HG02571 (cell line): ENCODE results near the gene ANKRD23.
A peak's percentile ranks its signal among the peaks of the same experiment; 100 is the strongest.
"Not testable (repeated sequence)": the region's sequence is repeated elsewhere in the genome, so short reads cannot be mapped to it uniquely, and the experiment has no call there.

Experiments
- ATAC-seq: cut with Tn5 transposase; IDR thresholded peaks from one replicate; pipeline ENCODE4 v1.9.1; 2021; ENCODE audit warnings: mild to moderate bottlenecking, moderate library complexity; ENCODE audit not compliant: unreplicated experiment

Gene ANKRD23

GRCh38 chr2:96801005-96801785 lies 42.6 kb downstream of the ANKRD23 start:
- peak; percentile 75 for ATAC-seq

DNA sequence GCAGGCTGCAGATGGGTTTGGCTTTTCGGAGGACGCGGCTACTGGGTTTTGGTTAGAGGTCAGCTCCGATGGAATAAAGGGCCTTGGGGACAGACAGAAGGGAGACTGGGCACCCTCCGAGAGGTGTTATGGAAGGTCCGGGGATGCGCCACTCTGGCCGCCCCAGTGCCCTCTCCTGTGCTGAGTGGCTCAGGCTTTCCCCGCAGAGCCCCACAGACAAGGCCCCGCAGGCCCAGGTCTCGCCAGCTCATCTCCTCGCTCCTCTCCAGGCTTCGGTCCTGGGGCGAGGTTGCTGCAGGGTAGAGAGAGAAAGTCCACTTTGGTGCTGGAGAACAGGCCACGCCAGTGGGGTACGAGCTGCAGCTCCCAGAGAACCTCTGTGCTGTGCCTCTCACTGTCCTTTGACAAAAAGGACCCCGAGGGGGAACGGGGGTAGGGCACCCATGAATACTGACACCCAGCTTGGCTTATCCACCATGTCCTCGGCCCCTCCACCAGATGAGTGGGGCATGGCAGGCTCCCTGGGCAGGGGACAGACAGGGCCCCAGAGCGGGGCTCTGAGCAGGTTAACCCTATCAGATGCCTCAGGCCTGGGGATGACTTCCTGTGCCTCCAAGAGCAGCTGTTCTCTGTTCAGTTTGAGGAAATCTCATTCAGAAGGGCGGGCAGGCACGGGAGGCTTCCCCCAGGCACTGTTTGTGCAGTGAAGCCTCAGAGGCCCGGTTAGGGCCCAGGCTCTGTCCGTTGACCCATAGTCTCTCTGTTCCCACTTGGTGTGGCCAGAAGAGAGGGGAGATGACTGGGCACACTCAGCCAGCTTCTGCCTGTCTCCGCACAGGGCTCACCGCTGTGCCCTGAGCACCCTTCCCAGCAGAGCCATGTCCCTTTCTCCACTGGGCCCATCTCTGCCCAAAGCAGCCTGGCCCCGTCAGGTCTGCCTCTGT lies 43.5 kb downstream of the ANKRD23 start:
- peak; percentile 8 for ATAC-seq

- no peak for ATAC-seq
These were observed 44.2 kb downstream of the ANKRD23 start for GRCh38 chr2:96799623-96799935.

DNA sequence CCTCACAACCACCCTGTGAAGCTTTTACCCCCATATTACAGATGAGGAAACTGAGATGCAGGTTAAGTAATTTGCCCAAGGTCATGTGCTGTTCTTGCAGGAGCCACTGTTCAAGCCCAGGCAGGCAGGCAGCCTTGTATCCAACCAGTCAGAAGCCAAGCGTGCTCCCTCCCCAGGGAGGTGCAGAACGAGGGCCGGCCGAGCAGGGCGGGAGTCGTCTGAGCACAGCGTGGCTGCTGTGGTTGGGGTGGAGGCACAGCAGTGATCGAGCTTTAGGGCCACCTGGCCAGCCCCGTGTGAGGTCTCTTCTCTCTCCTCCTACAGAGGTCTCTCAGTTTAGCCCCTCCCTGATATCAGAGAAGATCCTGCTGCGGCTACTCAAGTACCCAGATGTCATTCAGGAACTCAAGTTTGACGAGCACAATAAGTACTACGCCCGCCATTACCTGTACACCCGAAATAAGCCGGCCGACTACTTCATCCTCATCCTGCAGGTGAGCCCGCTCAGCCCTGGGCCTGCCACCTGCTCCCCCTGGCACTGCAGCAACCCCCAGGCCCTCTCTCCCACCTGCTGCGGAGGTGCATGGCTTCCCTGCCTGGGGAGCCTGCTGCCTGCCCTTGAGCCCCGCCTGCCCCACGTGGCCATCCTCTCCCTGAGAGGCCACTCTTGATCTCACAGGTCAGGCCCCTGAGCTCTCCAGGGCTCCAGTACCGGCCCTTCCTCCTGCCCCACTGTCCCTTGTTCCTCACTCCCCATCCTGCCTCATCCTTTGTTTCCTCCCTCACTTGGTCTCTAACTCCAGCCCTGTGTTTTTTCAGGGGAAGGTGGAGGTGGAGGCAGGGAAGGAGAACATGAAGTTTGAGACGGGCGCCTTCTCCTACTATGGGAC lies 44.8 kb downstream of the ANKRD23 start:
- no peak for ATAC-seq

DNA sequence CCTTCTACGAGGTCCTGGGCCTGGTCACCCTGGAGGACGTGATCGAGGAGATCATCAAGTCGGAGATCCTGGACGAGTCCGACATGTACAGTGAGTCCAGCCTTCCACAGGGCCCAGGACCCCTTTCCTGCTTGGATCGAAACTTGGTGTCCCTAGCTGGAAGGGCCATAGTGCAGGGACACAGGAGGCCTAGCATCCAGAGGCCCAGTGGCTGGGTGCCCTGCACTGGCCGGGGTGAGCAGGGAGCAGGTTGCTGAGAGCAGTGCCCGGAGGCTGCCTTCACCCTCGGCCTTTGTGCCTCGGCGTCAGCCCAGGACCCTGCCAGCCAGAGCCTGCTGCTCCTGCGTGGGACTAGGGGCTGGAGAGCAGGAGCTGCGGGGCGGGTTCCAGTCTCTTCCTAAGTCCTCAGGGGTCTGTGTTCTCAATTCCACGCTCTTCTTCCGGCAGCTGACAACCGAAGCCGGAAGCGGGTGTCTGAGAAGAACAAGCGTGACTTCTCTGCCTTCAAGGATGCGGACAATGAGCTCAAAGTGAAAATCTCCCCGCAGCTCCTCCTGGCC lies 46.7 kb downstream of the ANKRD23 start:
- ATAC-seq = no peak

DNA sequence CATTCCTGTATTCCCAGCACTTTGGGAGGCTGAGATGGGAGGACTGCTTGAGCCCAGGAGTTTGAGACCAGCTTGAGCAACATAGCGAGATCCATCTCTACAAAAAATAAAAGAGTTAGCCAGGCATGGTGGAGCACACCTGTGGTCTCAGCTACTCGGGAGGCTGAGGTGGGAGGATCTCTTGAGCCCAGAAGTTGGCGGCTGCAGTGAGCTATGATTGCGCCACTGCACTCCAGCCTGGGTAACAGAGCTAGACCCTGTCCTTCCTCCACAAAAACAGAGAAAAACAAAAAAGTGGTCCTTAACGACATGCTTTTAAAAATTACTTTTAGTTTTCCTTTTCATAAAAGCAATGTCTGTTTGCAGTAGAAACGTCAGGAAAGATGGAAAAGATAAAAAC lies 47.3 kb downstream of the ANKRD23 start:
- ATAC-seq = not testable (repeated sequence)

GRCh38 chr2:96795076-96795475 lies 48.7 kb downstream of the ANKRD23 start:
- no peak for ATAC-seq

DNA sequence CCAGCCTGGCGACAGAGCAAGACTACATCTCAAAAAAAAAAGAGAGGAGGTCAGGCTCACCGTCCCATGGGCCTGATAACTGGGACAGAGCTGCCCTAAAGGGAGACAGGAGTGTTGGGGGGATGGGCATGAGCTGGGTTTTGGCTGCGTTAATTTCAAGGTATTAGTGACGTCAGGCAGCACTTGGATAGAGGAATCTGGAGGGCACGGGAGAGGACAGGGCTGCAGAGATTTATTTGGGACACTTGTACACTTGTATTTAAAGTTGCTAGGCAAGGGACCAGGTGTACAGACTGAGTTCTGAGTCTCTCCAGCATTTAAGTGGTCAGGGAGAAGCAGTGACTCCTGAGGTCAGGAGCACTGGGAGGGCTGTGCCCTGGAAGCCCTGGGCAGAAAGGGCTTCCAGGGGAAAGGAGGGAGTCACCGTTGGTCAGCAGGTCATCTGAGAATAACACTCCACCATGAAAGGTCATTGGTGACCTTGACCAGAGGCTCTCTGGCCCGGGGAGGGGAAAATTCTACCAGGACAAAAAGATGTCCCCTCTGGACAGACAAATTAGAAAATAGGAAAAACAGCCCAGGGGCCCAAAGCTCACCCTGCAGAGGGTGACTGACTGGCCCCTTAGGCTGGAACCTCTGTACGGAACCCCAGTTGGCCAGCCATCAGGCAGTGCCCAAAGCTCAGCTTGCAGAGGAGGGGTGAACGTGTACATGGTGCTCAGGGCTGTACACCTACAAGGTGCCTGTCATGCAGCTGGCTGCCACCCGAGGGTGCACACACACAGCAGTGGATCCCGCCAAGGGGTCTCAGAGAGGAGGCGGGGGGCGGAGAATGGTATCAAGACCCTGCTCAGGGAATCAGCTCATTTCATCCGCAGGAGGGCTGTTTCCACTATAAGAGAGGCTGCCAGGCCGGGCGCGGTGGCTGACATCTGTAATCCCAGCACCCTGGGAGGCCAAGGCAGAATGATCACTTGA lies 50.8 kb downstream of the ANKRD23 start:
- ATAC-seq = no peak

DNA sequence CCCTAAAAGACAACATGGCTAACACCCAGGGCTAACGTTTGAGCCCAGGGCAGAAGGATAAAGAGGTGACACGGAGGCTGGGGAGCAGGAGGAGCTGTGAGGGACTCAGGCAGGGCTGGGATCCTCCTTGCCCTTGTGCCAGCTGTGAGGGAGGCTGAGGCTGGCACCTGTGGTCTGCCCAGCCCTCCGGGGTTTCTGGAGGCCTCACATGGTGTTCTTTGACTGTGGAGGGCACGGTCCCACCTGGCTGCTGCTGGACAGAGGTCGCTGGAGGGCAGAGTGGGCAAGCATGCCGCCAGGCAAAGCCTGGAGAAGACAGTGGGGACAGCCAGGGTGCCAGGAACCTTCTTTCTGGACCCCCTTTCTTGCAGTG lies 54.6 kb downstream of the ANKRD23 start:
- ATAC-seq = no peak

GRCh38 chr2:96788442-96789244 lies 55.2 kb downstream of the ANKRD23 start:
- ATAC-seq = no peak
